HepG2 (cell line): ENCODE data around the gene PLEKHG2. TPM values are rescaled to one million over a fixed set of nuclear protein-coding genes. Genes with fewer than 3 reads are reported as not detected.

Source experiments
- ATF2 ChIP-seq: sonication (generic); formaldehyde crosslinking; IDR thresholded peaks from 2 replicates; pipeline ENCODE4 v1.4.0; 2020; ENCODE audit warnings: missing genetic modification reagents
- GATAD1 ChIP-seq: IDR thresholded peaks from 2 replicates; pipeline ENCODE4 v1.6.1; 2016; ENCODE audit warnings: missing genetic modification reagents, missing compliant biosample characterization
- PHB2 ChIP-seq: fragments of 450-650 bp; IDR thresholded peaks from 2 replicates; pipeline ENCODE4 v1.6.1; 2018; ENCODE audit not compliant: partially characterized antibody
- TGIF2 ChIP-seq: IDR thresholded peaks from 2 replicates; pipeline ENCODE4 v1.6.1; 2016; ENCODE audit warnings: control low read depth, missing compliant biosample characterization
- ZHX2 ChIP-seq, 2 experiments: sonication (generic) in 1 of 2; formaldehyde crosslinking in 1 of 2; IDR thresholded peaks; 2 replicates each; pipeline versions ENCODE4 v1.6.1 to v1.9.0; 2014 to 2022; ENCODE audit warnings: antibody characterized with exemption in 1 of 2, borderline replicate concordance in 1 of 2, inconsistent platforms in 1 of 2, low read depth in 1 of 2, missing genetic modification reagents in 1 of 2
- ZNF598 ChIP-seq: sonication (generic); formaldehyde crosslinking; IDR thresholded peaks from 2 replicates; pipeline ENCODE4 v1.5.1; 2020; ENCODE audit warnings: mild to moderate bottlenecking, missing genetic modification reagents, borderline replicate concordance
- ZNF781 ChIP-seq: sonication (generic); formaldehyde crosslinking; IDR thresholded peaks from 2 replicates; pipeline ENCODE4 v1.5.1; 2020; ENCODE audit warnings: borderline replicate concordance, mild to moderate bottlenecking, missing genetic modification reagents; ENCODE audit errors: not compliant biosample characterization
- polyA plus RNA-seq, 8 experiments: library from polyadenylated mRNA; depleted of rRNA in 3 of 8; stranded (reverse) in 7 of 8; unstranded in 1 of 8; fragments of >200 nt; fragmentation: Illumina TruSeq in 4 of 8; extraction: Trizol in 4 of 8; gene quantifications; 2 replicates each; pipeline versions ENCODE4 v1.2.1 to v1.2.3, GENCODE V29; 2011 to 2016; ENCODE audit warnings: low read depth in 4 of 8, missing spikeins in 1 of 8, mixed read lengths in 1 of 8; ENCODE audit not compliant: insufficient read depth in 1 of 8
- total RNA-seq, 5 experiments: library from RNA; depleted of rRNA; stranded (reverse); fragments of >200 nt; fragmentation: Illumina TruSeq; extraction: Trizol; gene quantifications; 2 replicates each; pipeline ENCODE4 v1.2.3, GENCODE V29; 2016; ENCODE audit warnings: low read depth in 1 of 5
- TF ChIP-seq, protein P1 (sequence below): IDR thresholded peaks from 2 replicates; pipeline ENCODE4 v1.6.1; 2016; ENCODE audit warnings: low read depth, missing genetic modification reagents, missing compliant biosample characterization

PLEKHG2 gene
- total and polyA plus RNA-seq, 2 of the 13 experiments (the other 11 are each of a cell fraction or from before 2014, with no cell fraction given), result 3.6 to 6.8 TPM

DNA sequence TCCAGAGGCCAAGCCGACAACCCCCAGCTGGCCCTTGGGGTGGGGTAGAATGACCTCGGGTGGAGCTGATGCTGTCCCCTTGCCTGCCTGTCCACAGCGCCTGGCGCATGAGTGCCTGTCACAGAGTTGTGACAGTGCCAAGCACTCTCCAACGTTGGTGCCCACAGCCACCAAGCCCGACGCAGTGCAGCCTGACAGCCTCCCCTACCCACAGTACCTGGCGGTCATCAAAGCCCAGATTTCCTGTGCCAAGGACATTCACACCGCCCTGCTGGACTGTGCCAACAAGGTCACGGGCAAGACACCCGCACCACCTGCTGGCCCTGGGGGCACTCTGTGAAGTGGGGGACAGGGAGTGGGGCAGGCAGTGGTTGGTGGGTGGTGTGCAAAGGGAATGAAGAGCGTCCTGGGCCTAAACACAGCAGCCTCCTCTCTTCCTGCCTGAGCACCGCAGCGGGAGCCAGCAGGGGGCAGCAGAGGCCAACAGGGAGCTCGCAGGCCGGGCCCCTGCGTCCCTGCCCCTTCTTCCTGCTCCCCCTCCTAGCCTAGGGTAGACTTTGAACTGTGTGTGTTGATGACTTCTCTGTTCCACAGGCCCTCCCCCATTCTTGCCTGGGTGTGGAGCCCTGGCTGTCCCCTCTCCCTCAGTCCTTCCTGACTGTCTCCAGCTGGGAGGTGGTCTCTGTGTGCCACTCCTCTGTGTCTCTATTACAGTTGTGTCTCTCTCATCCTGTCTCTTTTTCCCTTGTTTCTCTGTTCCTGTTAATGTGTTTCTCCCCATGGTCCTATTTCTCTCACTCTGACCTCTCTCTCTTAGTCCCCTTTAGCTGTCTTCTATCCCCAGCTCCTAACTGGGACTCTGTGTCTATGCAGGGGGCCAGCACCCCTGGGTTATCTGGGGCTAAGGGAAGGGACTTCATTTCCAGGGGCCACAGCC is 14.8 kb upstream of the PLEKHG2 start (continued):
- TF ChIP-seq PHB2 (no peak), ZHX2 (IDR thresholded peaks at IDR 0.05; ENCODE audit: low read depth) (peak; percentile 40; the same call in 1 of the 2 replicates), ZHX2 (CRISPR knock-in tag; IDR thresholded peaks at IDR 0.05; ENCODE audit: borderline replicate concordance) (no peak), ZNF781 (CRISPR knock-in tag) (peak; percentile 40), ATF2 (CRISPR knock-in tag) (peak; percentile 83), GATAD1 (CRISPR knock-in tag) (peak; percentile 76), TGIF2 (CRISPR knock-in tag) (peak; percentile 26; the same call in 1 of the 2 replicates), ZNF598 (CRISPR knock-in tag) (no peak)
- TF ChIP-seq, protein P1, sequence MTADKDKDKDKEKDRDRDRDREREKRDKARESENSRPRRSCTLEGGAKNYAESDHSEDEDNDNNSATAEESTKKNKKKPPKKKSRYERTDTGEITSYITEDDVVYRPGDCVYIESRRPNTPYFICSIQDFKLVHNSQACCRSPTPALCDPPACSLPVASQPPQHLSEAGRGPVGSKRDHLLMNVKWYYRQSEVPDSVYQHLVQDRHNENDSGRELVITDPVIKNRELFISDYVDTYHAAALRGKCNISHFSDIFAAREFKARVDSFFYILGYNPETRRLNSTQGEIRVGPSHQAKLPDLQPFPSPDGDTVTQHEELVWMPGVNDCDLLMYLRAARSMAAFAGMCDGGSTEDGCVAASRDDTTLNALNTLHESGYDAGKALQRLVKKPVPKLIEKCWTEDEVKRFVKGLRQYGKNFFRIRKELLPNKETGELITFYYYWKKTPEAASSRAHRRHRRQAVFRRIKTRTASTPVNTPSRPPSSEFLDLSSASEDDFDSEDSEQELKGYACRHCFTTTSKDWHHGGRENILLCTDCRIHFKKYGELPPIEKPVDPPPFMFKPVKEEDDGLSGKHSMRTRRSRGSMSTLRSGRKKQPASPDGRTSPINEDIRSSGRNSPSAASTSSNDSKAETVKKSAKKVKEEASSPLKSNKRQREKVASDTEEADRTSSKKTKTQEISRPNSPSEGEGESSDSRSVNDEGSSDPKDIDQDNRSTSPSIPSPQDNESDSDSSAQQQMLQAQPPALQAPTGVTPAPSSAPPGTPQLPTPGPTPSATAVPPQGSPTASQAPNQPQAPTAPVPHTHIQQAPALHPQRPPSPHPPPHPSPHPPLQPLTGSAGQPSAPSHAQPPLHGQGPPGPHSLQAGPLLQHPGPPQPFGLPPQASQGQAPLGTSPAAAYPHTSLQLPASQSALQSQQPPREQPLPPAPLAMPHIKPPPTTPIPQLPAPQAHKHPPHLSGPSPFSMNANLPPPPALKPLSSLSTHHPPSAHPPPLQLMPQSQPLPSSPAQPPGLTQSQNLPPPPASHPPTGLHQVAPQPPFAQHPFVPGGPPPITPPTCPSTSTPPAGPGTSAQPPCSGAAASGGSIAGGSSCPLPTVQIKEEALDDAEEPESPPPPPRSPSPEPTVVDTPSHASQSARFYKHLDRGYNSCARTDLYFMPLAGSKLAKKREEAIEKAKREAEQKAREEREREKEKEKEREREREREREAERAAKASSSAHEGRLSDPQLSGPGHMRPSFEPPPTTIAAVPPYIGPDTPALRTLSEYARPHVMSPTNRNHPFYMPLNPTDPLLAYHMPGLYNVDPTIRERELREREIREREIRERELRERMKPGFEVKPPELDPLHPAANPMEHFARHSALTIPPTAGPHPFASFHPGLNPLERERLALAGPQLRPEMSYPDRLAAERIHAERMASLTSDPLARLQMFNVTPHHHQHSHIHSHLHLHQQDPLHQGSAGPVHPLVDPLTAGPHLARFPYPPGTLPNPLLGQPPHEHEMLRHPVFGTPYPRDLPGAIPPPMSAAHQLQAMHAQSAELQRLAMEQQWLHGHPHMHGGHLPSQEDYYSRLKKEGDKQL (CRISPR knock-in tag), result no peak
